HepG2 (cell line): ENCODE results near the gene NPDC1. TPM values are rescaled to one million over a fixed set of nuclear protein-coding genes. Genes with fewer than 3 reads are reported as not detected.

Experiments used
- ATAC-seq: fragments of 200-7000 bp; cut with Tn5 transposase; 3 replicates; pipeline ENCODE4 v1.9.1; 2020; ENCODE audit warnings: mild to moderate bottlenecking, moderate library complexity
- BruUV-seq: library from RNA; stranded (reverse); fragments of 400-500 nt; replicated peaks from 2 replicates; lab custom pipeline; 2021; lab: Mats Ljungman, UMichigan
- CTCF ChIA-PET: fragments of 300-600 bp; formaldehyde crosslinking; extraction: SDS; loops from one replicate; lab custom pipeline; 2021; ENCODE audit warnings: low total read pairs, inconsistent platforms, low intra/inter-chr PET ratio; lab: Yijun Ruan, JAX
- POLR2A ChIA-PET: fragments of 350-600 bp; sonication (Branson Sonifier 250); formaldehyde crosslinking; loops from one replicate; lab custom pipeline; 2020; ENCODE audit warnings: antibody characterized with exemption, inconsistent platforms; lab: Yijun Ruan, JAX
- DNase-seq: peaks from one replicate; pipeline ENCODE4 v3.0.0-alpha.2; 2015; ENCODE audit warnings: low spot score
- FAIRE-seq: peaks from 3 replicates; lab custom pipeline; 2011; peaks lifted over from hg19 to GRCh38; lab: Jason Lieb, UNC
- H2AFZ ChIP-seq: one replicate; pipeline ENCODE4 v1.6.1; 2011; ENCODE audit warnings: low read length, inconsistent platforms
- H3K27ac ChIP-seq: fragments of 300-600 bp; 3 replicates; pipeline ENCODE4 v1.8.0; 2011; ENCODE audit warnings: mixed run types, mild to moderate bottlenecking, mixed read lengths, low read length, inconsistent platforms; ENCODE audit not compliant: insufficient read depth; ENCODE audit errors: extremely low read length
- H3K27me3 ChIP-seq, 2 experiments: fragments of 200-600 bp in 1 of 2; 2 replicates in 1 of 2; 3 replicates in 1 of 2; pipeline versions ENCODE4 v1.6.0 to v1.8.0; 2011; ENCODE audit warnings: low read length in 2 of 2, mild to moderate bottlenecking in 2 of 2, moderate library complexity in 2 of 2, inconsistent platforms in 1 of 2; ENCODE audit not compliant: insufficient read depth in 2 of 2, control insufficient read depth in 1 of 2
- H3K36me3 ChIP-seq, 2 experiments: fragments of 200-600 bp in 1 of 2; replicated peaks in 1 of 2; 2 replicates in 1 of 2; 3 replicates in 1 of 2; pipeline versions ENCODE4 v1.5.1 to v1.8.0; 2011; ENCODE audit warnings: low read length in 2 of 2, inconsistent platforms in 1 of 2; ENCODE audit not compliant: insufficient read depth in 2 of 2, control insufficient read depth in 1 of 2
- H3K4me1 ChIP-seq: 2 replicates; pipeline ENCODE4 v1.5.1; 2012; ENCODE audit warnings: low read length, inconsistent platforms; ENCODE audit not compliant: insufficient read depth
- H3K4me2 ChIP-seq: 2 replicates; pipeline ENCODE4 v1.6.0; 2011; ENCODE audit warnings: low read depth, low read length, inconsistent platforms
- H3K4me3 ChIP-seq, 3 experiments: fragments of 200-600 bp in 1 of 3; sonication (generic), shearing (Covaris generic) in 1 of 3; replicated peaks in 1 of 3; 2 replicates each; pipeline ENCODE4 v1.5.1; 2011 to 2016; ENCODE audit warnings: low read length in 3 of 3, inconsistent platforms in 2 of 3, low read depth in 2 of 3, mild to moderate bottlenecking in 2 of 3, control low read depth in 1 of 3, mixed read lengths in 1 of 3; ENCODE audit not compliant: insufficient read depth in 1 of 3
- H3K79me2 ChIP-seq: one replicate; pipeline ENCODE4 v1.6.1; 2011; ENCODE audit warnings: low read length, inconsistent platforms; ENCODE audit not compliant: insufficient read depth
- H3K9ac ChIP-seq: 2 replicates; pipeline ENCODE4 v1.6.0; 2011; ENCODE audit warnings: mild to moderate bottlenecking, low read depth, low read length, inconsistent platforms; ENCODE audit not compliant: insufficient read depth
- H3K9me3 ChIP-seq: 2 replicates; pipeline ENCODE4 v1.5.1; 2012; ENCODE audit warnings: mild to moderate bottlenecking, low read length
- H4K20me1 ChIP-seq: 2 replicates; pipeline ENCODE4 v1.6.0; 2011; ENCODE audit warnings: inconsistent platforms, mild to moderate bottlenecking, low read length, moderate library complexity; ENCODE audit not compliant: insufficient read depth
- AKAP8 ChIP-seq: sonication (generic); formaldehyde crosslinking; IDR thresholded peaks from 2 replicates; pipeline ENCODE4 v1.5.1; 2020; ENCODE audit warnings: mild to moderate bottlenecking, missing genetic modification reagents
- ATF1 ChIP-seq: IDR thresholded peaks from 2 replicates; pipeline ENCODE4 v1.6.1; 2016; ENCODE audit warnings: mild to moderate bottlenecking, control low read depth
- DNMT3B ChIP-seq: conservative IDR thresholded peaks from 2 replicates; pipeline ENCODE4 v1.6.1; 2016; ENCODE audit warnings: missing biosample characterization, control low read depth
- PHF8 ChIP-seq: sonication (generic); formaldehyde crosslinking; IDR thresholded peaks from 2 replicates; pipeline ENCODE4 v1.5.0; 2020; ENCODE audit warnings: missing genetic modification reagents
- PLSCR1 ChIP-seq: sonication (generic); formaldehyde crosslinking; IDR thresholded peaks from 2 replicates; pipeline ENCODE4 v1.5.0; 2020; ENCODE audit warnings: missing genetic modification reagents, mild to moderate bottlenecking, borderline replicate concordance
- TEAD3 ChIP-seq: optimal IDR thresholded peaks from 2 replicates; pipeline ENCODE3; 2016; ENCODE audit warnings: borderline replicate concordance
- TEF ChIP-seq: sonication (generic); formaldehyde crosslinking; IDR thresholded peaks from 2 replicates; pipeline ENCODE4 v1.5.0; 2020; ENCODE audit warnings: missing genetic modification reagents
- ZBTB4 ChIP-seq: sonication (generic); formaldehyde crosslinking; IDR thresholded peaks from 2 replicates; pipeline ENCODE4 v1.4.0; 2020; ENCODE audit warnings: missing genetic modification reagents, mild to moderate bottlenecking, borderline replicate concordance
- ZFP91 ChIP-seq: sonication (generic); formaldehyde crosslinking; IDR thresholded peaks from 2 replicates; pipeline ENCODE4 v1.9.0; 2022; ENCODE audit warnings: missing genetic modification reagents, mild to moderate bottlenecking, borderline replicate concordance
- ZNF253 ChIP-seq: sonication (generic); formaldehyde crosslinking; IDR thresholded peaks from 2 replicates; pipeline ENCODE4 v1.8.0; 2022; ENCODE audit warnings: mild to moderate bottlenecking, missing genetic modification reagents, borderline replicate concordance
- ZNF530 ChIP-seq: sonication (generic); formaldehyde crosslinking; IDR thresholded peaks from 2 replicates; pipeline ENCODE4 v1.5.0; 2020; ENCODE audit warnings: low read depth, mild to moderate bottlenecking, missing genetic modification reagents
- ZNF724P ChIP-seq: sonication (generic); formaldehyde crosslinking; IDR thresholded peaks from 2 replicates; pipeline ENCODE4 v1.8.0; 2022; ENCODE audit warnings: missing genetic modification reagents, borderline replicate concordance
- WGBS: methylation state at CpG from one replicate; pipeline ENCODE4 v1.1.6; 2017; ENCODE audit warnings: low lambda C conversion rate; 5-methylcytosine and 5-hydroxymethylcytosine counted together
- in situ Hi-C: cut with HindIII; loops from 2 replicates; pipeline ENCODE4 v1.10.0; 2017; ENCODE audit warnings: low pct_unique_long_range_greater_than_20kb; ENCODE audit not compliant: extremely low pct_ligation_motif_present
- intact Hi-C: fragments of 100-400 bp; cut with micrococcal nuclease; formaldehyde crosslinking; loops from one replicate; pipeline ENCODE4 v1.10.0; 2022; ENCODE audit not compliant: unreplicated experiment
- polyA plus RNA-seq, 8 experiments: library from polyadenylated mRNA; depleted of rRNA in 3 of 8; stranded (reverse) in 7 of 8; unstranded in 1 of 8; fragments of >200 nt; fragmentation: Illumina TruSeq in 4 of 8; extraction: Trizol in 4 of 8; gene quantifications; 2 replicates each; pipeline versions ENCODE4 v1.2.1 to v1.2.3, GENCODE V29; 2011 to 2016; ENCODE audit warnings: low read depth in 4 of 8, missing spikeins in 1 of 8, mixed read lengths in 1 of 8; ENCODE audit not compliant: insufficient read depth in 1 of 8
- total RNA-seq, 5 experiments: library from RNA; depleted of rRNA; stranded (reverse); fragments of >200 nt; fragmentation: Illumina TruSeq; extraction: Trizol; gene quantifications; 2 replicates each; pipeline ENCODE4 v1.2.3, GENCODE V29; 2016; ENCODE audit warnings: low read depth in 1 of 5

The NPDC1 gene
- total and polyA plus RNA-seq, 2 of the 13 experiments (the other 11 are each of a cell fraction or from before 2014, with no cell fraction given), result 0.84 to 5.4 TPM

- TF ChIP-seq DNMT3B (CRISPR knock-in tag) (no peak), PLSCR1 (CRISPR knock-in tag) (no peak), PHF8 (no peak)
- TF ChIP-seq, all 625 proteins: peak for 5
Measured at GRCh38 chr9:137071282-137071681, 25.3 kb upstream of the NPDC1 start (continued).

GRCh38 chr9:137070906-137071275 is 24.9 kb upstream of the NPDC1 start:
- intact Hi-C loops, result no loop called here
- peaks cover 2 to 4% of the 10 kb centered on the region in 2 experiments; a peak in 1 of 5 replicates for H3K36me3 ChIP-seq
- DNase-seq (peak; percentile 64), ATAC-seq (peak; percentile 49), FAIRE-seq (no peak)
- 0% methylated on average over 4 of the region's 6 CpGs for WGBS
- H3K4me2 ChIP-seq, result peak overlapping the region; percentile 96
- H3K4me3 ChIP-seq, result peak overlapping the region; percentile 58 to 88 (median 74)
- H3K27ac ChIP-seq, result peak overlapping the region; percentile 70
- peaks cover 13% of the 10 kb centered on the region for H3K79me2 ChIP-seq
- H3K9me3 ChIP-seq, result no peaks in the 10 kb centered on the region
- POLR2A ChIA-PET, result interaction anchor here (0.6 to 6.0 kb wide), 15 partner anchors 10 to 590 kb away, joined by 3 to 105 read pairs (median 4); partner anchors contain the start of genes ENTPD2, MAN1B1, SSNA1 and TMEM141
- in situ Hi-C loops, result no loop called here
- H2AFZ ChIP-seq, result no peak overlapping the region
- no TSS peak for BruUV-seq
- CTCF ChIA-PET, result no interaction called here
- H3K4me1 ChIP-seq, result peaks cover 60% of the 10 kb centered on the region
- H3K27me3 ChIP-seq, result no peaks in the 10 kb centered on the region; a peak in 1 of 5 replicates
- peak overlapping the region; percentile 66 for H3K9ac ChIP-seq
- H4K20me1 ChIP-seq, result peaks cover 7% of the 10 kb centered on the region; the same call in 1 of the 2 replicates
- TF ChIP-seq ATF1 (CRISPR knock-in tag) (no peak), ZNF724P (CRISPR knock-in tag) (no peak), ZNF530 (no peak), TEAD3 (CRISPR knock-in tag) (peak; percentile 10), ZFP91 (peak; percentile 45; the same call in 1 of the 2 replicates), TEF (CRISPR knock-in tag) (no peak), ZNF253 (CRISPR knock-in tag) (0 out of 2 replicates have a peak, but pooled peaks have one; percentile 18), ZBTB4 (peak; percentile 21; the same call in 1 of the 2 replicates), AKAP8 (CRISPR knock-in tag) (no peak)
